NCI-H2107 treated with DMSO at 0.1 percent for 48 hours (cell line): ENCODE results near the gene CERT1.

ENCODE experiments used
- DNase-seq: peaks from one replicate; lab custom pipeline; 2025; ENCODE audit not compliant: unreplicated experiment; lab: John Stamatoyannopoulos, UW

Gene CERT1

GRCh38 chr5:75473463-75473862 is 38.0 kb downstream of the CERT1 start:
- no peak for DNase-seq

- no peak for DNase-seq
Observed at GRCh38 chr5:75472973-75473372, 38.5 kb downstream of the CERT1 start.

GRCh38 chr5:75471193-75471592 is 40.2 kb downstream of the CERT1 start:
- no peak for DNase-seq

GRCh38 chr5:75469017-75469416 is 42.4 kb downstream of the CERT1 start:
- no peak for DNase-seq

- DNase-seq, result no peak
Observed at GRCh38 chr5:75468593-75468992, 42.8 kb downstream of the CERT1 start.

- no peak for DNase-seq
Observed at GRCh38 chr5:75466006-75466716, 45.3 kb downstream of the CERT1 start.

- DNase-seq, result peak; percentile 37
Observed at GRCh38 chr5:75465480-75465879, 45.9 kb downstream of the CERT1 start.

- peak; percentile 6 for DNase-seq
Observed at GRCh38 chr5:75463726-75464125, 47.7 kb downstream of the CERT1 start.

- no peak for DNase-seq
Observed at GRCh38 chr5:75461679-75462078, 49.8 kb downstream of the CERT1 start.

- no peak for DNase-seq
Observed at GRCh38 chr5:75460942-75461610, 50.4 kb downstream of the CERT1 start.

- no peak for DNase-seq
Observed at GRCh38 chr5:75460532-75460931, 50.9 kb downstream of the CERT1 start.

GRCh38 chr5:75457691-75458090 is 53.7 kb downstream of the CERT1 start:
- DNase-seq, result no peak

- DNase-seq, result no peak
Observed at GRCh38 chr5:75457161-75457560, 54.3 kb downstream of the CERT1 start.

- no peak for DNase-seq
Observed at GRCh38 chr5:75450069-75450468, 61.4 kb downstream of the CERT1 start.

- no peak for DNase-seq
Observed at GRCh38 chr5:75446068-75446467, 65.4 kb downstream of the CERT1 start.

GRCh38 chr5:75441560-75441959 is 69.9 kb downstream of the CERT1 start:
- DNase-seq, result no peak

- DNase-seq, result no peak
Observed at GRCh38 chr5:75439276-75439675, 72.2 kb downstream of the CERT1 start.

- no peak for DNase-seq
Observed at GRCh38 chr5:75438722-75439121, 72.7 kb downstream of the CERT1 start.

GRCh38 chr5:75435096-75435495 is 76.3 kb downstream of the CERT1 start:
- DNase-seq, result no peak

GRCh38 chr5:75433814-75434506 is 77.5 kb downstream of the CERT1 start:
- DNase-seq, result no peak

- no peak for DNase-seq
Observed at GRCh38 chr5:75414241-75414640, 97.2 kb downstream of the CERT1 start.
